IMR-90 (cell line): Measurements from ENCODE around the gene TBC1D4. TPM values are rescaled to one million over a fixed set of nuclear protein-coding genes. Genes with fewer than 3 reads are reported as not detected.

Experiments used
- ATAC-seq: fragments of 200-7000 bp; cut with Tn5 transposase; 2 replicates; pipeline ENCODE4 v1.9.1; 2020; ENCODE audit warnings: low read depth, mild to moderate bottlenecking, moderate library complexity
- BruUV-seq: library from RNA; stranded (reverse); fragments of 400-500 nt; replicated peaks from 2 replicates; lab custom pipeline; 2021; lab: Mats Ljungman, UMichigan
- CTCF ChIA-PET: fragments of 300-600 bp; formaldehyde crosslinking; extraction: SDS; loops from one replicate; lab custom pipeline; 2021; ENCODE audit warnings: antibody characterized with exemption; lab: Yijun Ruan, JAX
- POLR2A ChIA-PET: fragments of 300-600 bp; sonication (Branson Sonifier 250); formaldehyde crosslinking; loops from one replicate; lab custom pipeline; 2022; ENCODE audit warnings: antibody characterized with exemption; ENCODE audit not compliant: unreplicated experiment; lab: Charles Lee
- DNase-seq: peaks from one replicate; pipeline ENCODE4 v3.0.0; 2013
- H2AFZ ChIP-seq: replicated peaks from 2 replicates; pipeline ENCODE3; 2013; ENCODE audit warnings: low read length, mild to moderate bottlenecking; ENCODE audit not compliant: poor library complexity
- H2AK5ac ChIP-seq: 2 replicates; pipeline ENCODE4 v1.6.1; 2013; ENCODE audit warnings: low read depth, low read length, inconsistent platforms
- H2AK9ac ChIP-seq: replicated peaks from 2 replicates; pipeline ENCODE3; 2013; ENCODE audit warnings: mild to moderate bottlenecking, low read depth, low read length, moderate library complexity; ENCODE audit not compliant: poor library complexity
- H2BK120ac ChIP-seq: 2 replicates; pipeline ENCODE4 v1.6.1; 2013; ENCODE audit warnings: low read depth, low read length, inconsistent platforms
- H2BK15ac ChIP-seq: 3 replicates; pipeline ENCODE4 v1.6.1; 2013; ENCODE audit warnings: low read depth, low read length, inconsistent platforms
- H2BK20ac ChIP-seq: 2 replicates; pipeline ENCODE4 v1.6.1; 2013; ENCODE audit warnings: low read depth, mild to moderate bottlenecking, inconsistent platforms, low read length, moderate library complexity
- H2BK5ac ChIP-seq: 2 replicates; pipeline ENCODE4 v1.6.1; 2013; ENCODE audit warnings: mild to moderate bottlenecking, low read depth, low read length, inconsistent platforms; ENCODE audit not compliant: poor library complexity, severe bottlenecking
- H3K14ac ChIP-seq: replicated peaks from 2 replicates; pipeline ENCODE4 v1.6.1; 2013; ENCODE audit warnings: low read depth, low read length, inconsistent platforms
- H3K18ac ChIP-seq: 2 replicates; pipeline ENCODE4 v1.6.1; 2013; ENCODE audit warnings: low read depth, low read length, control low read depth
- H3K23ac ChIP-seq: 2 replicates; pipeline ENCODE4 v1.6.1; 2013; ENCODE audit warnings: low read depth, low read length, inconsistent platforms
- H3K27ac ChIP-seq: 2 replicates; pipeline ENCODE4 v1.5.1; 2013; ENCODE audit warnings: mild to moderate bottlenecking, control low read depth, low read length; ENCODE audit not compliant: insufficient read depth
- H3K27me3 ChIP-seq: 2 replicates; pipeline ENCODE4 v1.6.1; 2013; ENCODE audit warnings: low read length; ENCODE audit not compliant: control insufficient read depth, insufficient read depth
- H3K36me3 ChIP-seq: 2 replicates; pipeline ENCODE4 v1.6.1; 2013; ENCODE audit warnings: low read length, mixed read lengths; ENCODE audit not compliant: control insufficient read depth, insufficient read depth
- H3K4ac ChIP-seq: 2 replicates; pipeline ENCODE4 v1.6.1; 2013; ENCODE audit warnings: low read depth, low read length, inconsistent platforms
- H3K4me1 ChIP-seq: 2 replicates; pipeline ENCODE4 v1.6.1; 2013; ENCODE audit warnings: low read length, mixed read lengths; ENCODE audit not compliant: control insufficient read depth, insufficient read depth
- H3K4me2 ChIP-seq: 2 replicates; pipeline ENCODE4 v1.6.1; 2013; ENCODE audit warnings: low read depth, mild to moderate bottlenecking, control low read depth, low read length, moderate library complexity
- H3K4me3 ChIP-seq: 2 replicates; pipeline ENCODE4 v1.5.1; 2013; ENCODE audit warnings: low read depth, mild to moderate bottlenecking, control low read depth, low read length, moderate library complexity; ENCODE audit not compliant: insufficient read depth
- H3K56ac ChIP-seq: 2 replicates; pipeline ENCODE4 v1.6.1; 2013; ENCODE audit warnings: low read length, inconsistent platforms; ENCODE audit not compliant: insufficient read depth; ENCODE audit errors: extremely low read depth
- H3K79me1 ChIP-seq, 2 experiments: 2 replicates each; pipeline ENCODE4 v1.6.1; 2013; ENCODE audit warnings: low read length in 2 of 2, inconsistent platforms in 1 of 2, low read depth in 1 of 2
- H3K9ac ChIP-seq: 2 replicates; pipeline ENCODE4 v1.6.1; 2013; ENCODE audit warnings: low read depth, low read length, control low read depth
- H3K9me1 ChIP-seq: 2 replicates; pipeline ENCODE4 v1.6.1; 2013; ENCODE audit warnings: low read length, inconsistent platforms; ENCODE audit not compliant: insufficient read depth
- H3K9me3 ChIP-seq: 2 replicates; pipeline ENCODE4 v1.6.1; 2013; ENCODE audit warnings: low read length; ENCODE audit not compliant: control insufficient read depth, insufficient read depth
- H4K20me1 ChIP-seq: 2 replicates; pipeline ENCODE4 v1.6.1; 2013; ENCODE audit warnings: low read length, inconsistent platforms; ENCODE audit not compliant: insufficient read depth
- H4K5ac ChIP-seq: 2 replicates; pipeline ENCODE4 v1.6.1; 2013; ENCODE audit warnings: mild to moderate bottlenecking, low read depth, low read length, control low read depth
- H4K8ac ChIP-seq, 2 experiments: 2 replicates each; pipeline ENCODE4 v1.6.1; 2013; ENCODE audit warnings: low read depth in 2 of 2, low read length in 2 of 2, control low read depth in 1 of 2, inconsistent platforms in 1 of 2
- H4K91ac ChIP-seq: 2 replicates; pipeline ENCODE4 v1.6.1; 2013; ENCODE audit warnings: low read depth, low read length, inconsistent platforms; ENCODE audit not compliant: insufficient read depth
- BHLHE40 ChIP-seq: fragments of 150-350 bp; IDR thresholded peaks from 2 replicates; pipeline ENCODE4 v1.6.1; 2016; ENCODE audit warnings: mild to moderate bottlenecking, low read depth, low read length
- CEBPB ChIP-seq: IDR thresholded peaks from 2 replicates; pipeline ENCODE4 v1.6.1; 2012; ENCODE audit warnings: low read depth, low read length, improper control_type of control experiment
- CHD1 ChIP-seq: IDR thresholded peaks from 2 replicates; pipeline ENCODE4 v1.6.1; 2012; ENCODE audit warnings: low read depth, low read length, improper control_type of control experiment
- CTCF ChIP-seq: conservative IDR thresholded peaks from 2 replicates; pipeline ENCODE4 v1.5.1; 2012; ENCODE audit warnings: mild to moderate bottlenecking, low read depth, low read length, improper control_type of control experiment
- ELK1 ChIP-seq: fragments of 150-350 bp; IDR thresholded peaks from 2 replicates; pipeline ENCODE4 v1.6.1; 2016; ENCODE audit warnings: low read depth, mild to moderate bottlenecking, low read length, moderate library complexity, borderline replicate concordance
- FOS ChIP-seq: fragments of 150-350 bp; IDR thresholded peaks from 2 replicates; pipeline ENCODE4 v1.6.1; 2016; ENCODE audit warnings: low read depth, low read length
- MAFK ChIP-seq: IDR thresholded peaks from 2 replicates; pipeline ENCODE4 v1.6.1; 2012; ENCODE audit warnings: low read depth, low read length, improper control_type of control experiment
- MAZ ChIP-seq: IDR thresholded peaks from 2 replicates; pipeline ENCODE4 v1.6.1; 2012; ENCODE audit warnings: low read depth, mild to moderate bottlenecking, low read length, improper control_type of control experiment, moderate library complexity, borderline replicate concordance
- MXI1 ChIP-seq: IDR thresholded peaks from 2 replicates; pipeline ENCODE4 v1.6.1; 2012; ENCODE audit warnings: low read depth, mild to moderate bottlenecking, low read length, moderate library complexity, borderline replicate concordance
- NFE2L2 ChIP-seq: fragments of 150-350 bp; IDR thresholded peaks from 2 replicates; pipeline ENCODE4 v1.6.1; 2016; ENCODE audit warnings: low read depth, mild to moderate bottlenecking, low read length
- POLR2A ChIP-seq: IDR thresholded peaks from 2 replicates; pipeline ENCODE4 v1.6.1; 2012; ENCODE audit warnings: mild to moderate bottlenecking, low read depth, low read length
- RAD21 ChIP-seq: IDR thresholded peaks from 2 replicates; pipeline ENCODE4 v1.6.1; 2012; ENCODE audit warnings: low read length, improper control_type of control experiment
- RCOR1 ChIP-seq: IDR thresholded peaks from 2 replicates; pipeline ENCODE4 v1.6.1; 2012; ENCODE audit warnings: mild to moderate bottlenecking, low read length, improper control_type of control experiment; ENCODE audit not compliant: insufficient replicate concordance
- RFX5 ChIP-seq: IDR thresholded peaks from 2 replicates; pipeline ENCODE4 v1.8.0; 2012; ENCODE audit warnings: low read depth, mild to moderate bottlenecking, low read length, moderate library complexity
- SMC3 ChIP-seq: fragments of 150-350 bp; IDR thresholded peaks from 2 replicates; pipeline ENCODE4 v1.6.1; 2016; ENCODE audit warnings: low read depth, mild to moderate bottlenecking, antibody characterized with exemption, low read length, moderate library complexity
- USF2 ChIP-seq: fragments of 150-350 bp; IDR thresholded peaks from 2 replicates; pipeline ENCODE4 v1.6.1; 2017; ENCODE audit warnings: mild to moderate bottlenecking, antibody characterized with exemption, low read length, low read depth
- dilution Hi-C: fragments of 300-500 bp; cut with HindIII; formaldehyde crosslinking; loops from one replicate; pipeline ENCODE4 v1.14.3; 2018; ENCODE audit warnings: low sequenced_read_pairs; ENCODE audit not compliant: unreplicated experiment
- in situ Hi-C: fragments of 300-500 bp; cut with MboI; formaldehyde crosslinking; loops from 3 replicates; pipeline ENCODE4 v1.14.3; 2019; ENCODE audit warnings: low sequenced_read_pairs, inconsistent platforms, mixed read lengths
- intact Hi-C: fragments of 100-400 bp; cut with micrococcal nuclease; formaldehyde crosslinking; loops from 2 replicates; pipeline ENCODE4 v1.10.0; 2022
- polyA plus RNA-seq, 3 experiments: library from polyadenylated mRNA; depleted of rRNA; stranded (reverse); fragments of >200 nt; gene quantifications; 2 replicates each; pipeline ENCODE4 v1.2.3, GENCODE V29; 2012; ENCODE audit warnings: low replicate concordance in 1 of 3
- total RNA-seq: library from RNA; depleted of rRNA; stranded (reverse); fragments of >200 nt; gene quantifications from 2 replicates; pipeline ENCODE4 v1.2.3, GENCODE V29; 2012

TBC1D4 gene
- total and polyA plus RNA-seq, 2 of the 4 experiments (the other 2 are of a cell fraction), result 7.5 to 22.8 TPM

GRCh38 chr13:75426421-75426820 is 55.5 kb downstream of the TBC1D4 start:
- no peak overlapping the region for H2BK5ac ChIP-seq
- no peak overlapping the region for H3K4me2 ChIP-seq
- no peak overlapping the region for H2BK20ac ChIP-seq
- H2AFZ ChIP-seq, result no peak overlapping the region
- H3K36me3 ChIP-seq, result no peaks in the 10 kb centered on the region
- no peaks in the 10 kb centered on the region for H3K4me1 ChIP-seq
- H2AK9ac ChIP-seq, result no peak overlapping the region
- DNase-seq (no peak), ATAC-seq (no peak)
- no peak overlapping the region for H3K4me3 ChIP-seq
- no peak overlapping the region for H3K56ac ChIP-seq
- dilution Hi-C loops, result no loop called here
- no peak overlapping the region for H2BK15ac ChIP-seq
- H3K9me1 ChIP-seq, result peaks cover 3% of the 10 kb centered on the region; the same call in 1 of the 2 replicates
- intact Hi-C loops, result no loop called here
- H3K79me1 ChIP-seq, result peaks cover 3 to 11% of the 10 kb centered on the region in 2 experiments; a peak in 1 of 4 replicates
- in situ Hi-C loops, result no loop called here
- H3K27me3 ChIP-seq, result no peaks in the 10 kb centered on the region
- TF ChIP-seq CTCF (no peak), RCOR1 (no peak), RFX5 (no peak), SMC3 (no peak), RAD21 (no peak), CHD1 (no peak), MAFK (no peak), NFE2L2 (no peak), BHLHE40 (no peak), USF2 (no peak), FOS (no peak), ELK1 (no peak), MAZ (no peak), MXI1 (no peak), POLR2A (no peak), CEBPB (no peak)
- no peak overlapping the region for H3K18ac ChIP-seq
- ChIA-PET POLR2A (no interaction called here), CTCF (no interaction called here)
- no peaks in the 10 kb centered on the region for H3K9me3 ChIP-seq
- no peak overlapping the region for H4K91ac ChIP-seq
- H4K5ac ChIP-seq, result no peak overlapping the region
- 0 out of 2 replicates have a peak, but pooled peaks cover 2% of the 10 kb centered on the region for H4K20me1 ChIP-seq
- H2AK5ac ChIP-seq, result no peak overlapping the region
- H4K8ac ChIP-seq, result no peak overlapping the region
- H3K23ac ChIP-seq, result no peak overlapping the region
- H2BK120ac ChIP-seq, result no peak overlapping the region
- H3K4ac ChIP-seq, result no peak overlapping the region
- no TSS peak for BruUV-seq
- no peak overlapping the region for H3K9ac ChIP-seq
- no peak overlapping the region for H3K14ac ChIP-seq
- no peak overlapping the region for H3K27ac ChIP-seq
